ENCODE data around the gene CEP170B. TPM values are rescaled to one million over a fixed set of nuclear protein-coding genes. Genes with fewer than 3 reads are reported as not detected.

The CEP170B gene
- total and polyA plus RNA-seq, 2 donors (not counting 1 experiment from before 2014, with no cell fraction given), result 4.0 to 13.9 TPM

DNA sequence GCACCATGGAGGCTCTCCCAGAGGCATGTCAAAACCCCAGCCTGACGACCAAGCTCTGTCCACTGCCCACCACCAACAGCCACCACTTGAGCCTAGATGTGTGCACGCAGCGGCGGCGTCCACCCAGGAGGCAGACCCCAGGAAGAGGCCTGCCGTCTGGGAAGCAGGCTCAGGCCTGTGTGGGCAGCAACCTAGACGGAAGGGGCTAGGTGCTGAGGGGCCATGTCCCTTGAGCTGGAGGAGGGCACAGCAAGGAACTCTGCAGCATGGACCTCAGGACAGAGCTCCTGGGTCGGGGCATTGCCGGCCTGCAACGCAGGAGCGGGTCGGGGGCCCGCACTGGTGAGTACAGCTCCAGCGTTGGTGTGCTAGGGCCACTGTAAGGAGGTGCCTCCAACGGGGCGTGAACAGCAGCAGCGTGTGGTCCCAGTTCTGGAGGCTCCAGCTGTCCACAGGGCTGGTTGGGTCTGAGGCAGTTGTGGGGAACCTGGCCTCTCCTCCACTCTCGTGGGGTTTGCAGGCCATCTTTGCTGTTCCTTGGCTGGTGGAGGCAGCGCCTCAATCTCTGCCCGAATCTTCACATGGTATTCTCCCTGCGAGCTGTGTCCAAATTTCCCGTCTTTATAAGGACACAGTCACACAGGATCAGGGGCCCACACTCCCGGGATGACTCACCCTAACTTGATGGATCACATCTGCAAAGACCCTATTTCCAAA is 43.7 kb upstream of the CEP170B start:
- TF ChIP-seq EZH2 (IDR thresholded peaks at IDR 0.05; ENCODE audit: low read length, missing control alignments), result no peak
- TF ChIP-seq, protein P1, sequence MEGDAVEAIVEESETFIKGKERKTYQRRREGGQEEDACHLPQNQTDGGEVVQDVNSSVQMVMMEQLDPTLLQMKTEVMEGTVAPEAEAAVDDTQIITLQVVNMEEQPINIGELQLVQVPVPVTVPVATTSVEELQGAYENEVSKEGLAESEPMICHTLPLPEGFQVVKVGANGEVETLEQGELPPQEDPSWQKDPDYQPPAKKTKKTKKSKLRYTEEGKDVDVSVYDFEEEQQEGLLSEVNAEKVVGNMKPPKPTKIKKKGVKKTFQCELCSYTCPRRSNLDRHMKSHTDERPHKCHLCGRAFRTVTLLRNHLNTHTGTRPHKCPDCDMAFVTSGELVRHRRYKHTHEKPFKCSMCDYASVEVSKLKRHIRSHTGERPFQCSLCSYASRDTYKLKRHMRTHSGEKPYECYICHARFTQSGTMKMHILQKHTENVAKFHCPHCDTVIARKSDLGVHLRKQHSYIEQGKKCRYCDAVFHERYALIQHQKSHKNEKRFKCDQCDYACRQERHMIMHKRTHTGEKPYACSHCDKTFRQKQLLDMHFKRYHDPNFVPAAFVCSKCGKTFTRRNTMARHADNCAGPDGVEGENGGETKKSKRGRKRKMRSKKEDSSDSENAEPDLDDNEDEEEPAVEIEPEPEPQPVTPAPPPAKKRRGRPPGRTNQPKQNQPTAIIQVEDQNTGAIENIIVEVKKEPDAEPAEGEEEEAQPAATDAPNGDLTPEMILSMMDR (conservative IDR thresholded peaks at IDR 0.05 in 1 of 2, IDR thresholded peaks at IDR 0.05 in 1 of 2; ENCODE audit: low read depth in 1 of 2, low read length in 2 of 2), result no peak
- Histone ChIP-seq H3K36me3 (ENCODE audit: control insufficient read depth, insufficient read depth, low read length) (no peaks in the 10 kb centered on the region), H3K27me3 (ENCODE audit: control insufficient read depth, insufficient read depth, low read length) (no peaks in the 10 kb centered on the region), H3K79me2 (ENCODE audit: control insufficient read depth, insufficient read depth, low read length) (no peaks in the 10 kb centered on the region), H3K9me3 (ENCODE audit: control insufficient read depth, insufficient read depth, low read depth, low read length) (no peaks in the 10 kb centered on the region), H4K20me1 (ENCODE audit: control insufficient read depth, extremely low read depth, insufficient read depth, low read length) (no peaks in the 10 kb centered on the region), H2AFZ (ENCODE audit: low read length) (no peak overlapping the region), H3K4me2 (ENCODE audit: extremely low read depth, insufficient read depth, low read length) (no peak overlapping the region), H3K4me1 (ENCODE audit: control insufficient read depth, extremely low read depth, insufficient read depth, low read length) (peaks cover 8% of the 10 kb centered on the region), H3K27ac (ENCODE audit: insufficient read depth, low read length) (no peak overlapping the region), H3K9ac (ENCODE audit: insufficient read depth, low read length) (no peak overlapping the region), H3K4me3 (replicated peaks in 1 of 4; ENCODE audit: control extremely low read depth in 1 of 4, insufficient read depth in 1 of 4, low read depth in 3 of 4, low read length in 4 of 4) (no peak overlapping the region)
- peak in 1 of 2 donors; percentile 25 for DNase-seq (ENCODE audit: low read depth in 2 of 2)

DNA sequence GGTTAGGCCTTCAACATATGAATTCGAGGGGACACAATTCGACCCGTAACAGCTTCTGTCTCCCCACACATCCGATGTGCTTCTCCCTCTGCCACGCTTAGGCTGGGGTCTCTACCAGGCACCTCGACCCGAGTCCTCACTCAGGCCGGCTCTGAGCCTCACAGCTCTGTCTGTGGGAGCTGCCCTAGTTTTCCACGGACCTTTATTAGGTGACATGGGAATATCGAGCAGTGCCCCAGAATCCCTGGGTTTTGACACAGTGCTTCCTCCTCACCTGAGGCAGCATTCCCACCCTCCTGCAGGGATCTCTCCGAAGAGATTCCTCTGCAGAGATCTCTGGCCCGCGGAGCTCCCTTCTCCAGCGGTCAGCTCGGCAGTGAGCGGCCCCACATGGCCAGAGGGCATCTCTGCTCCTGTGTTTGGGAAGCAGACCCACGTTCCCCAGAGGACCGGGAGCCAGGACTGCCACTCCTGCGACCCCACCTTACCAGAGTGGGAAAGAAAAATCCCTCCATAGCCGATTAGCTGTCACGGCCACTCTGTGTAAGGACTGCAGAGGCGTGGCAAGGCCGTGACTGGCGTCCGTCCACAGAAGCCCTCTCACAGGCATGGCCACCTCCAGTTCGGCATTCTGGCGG is 43.0 kb upstream of the CEP170B start:
- Histone ChIP-seq H3K9ac (ENCODE audit: insufficient read depth, low read length) (no peak overlapping the region), H3K27me3 (ENCODE audit: control insufficient read depth, insufficient read depth, low read length) (no peaks in the 10 kb centered on the region), H2AFZ (ENCODE audit: low read length) (no peak overlapping the region), H3K4me2 (ENCODE audit: extremely low read depth, insufficient read depth, low read length) (no peak overlapping the region), H3K27ac (ENCODE audit: insufficient read depth, low read length) (no peak overlapping the region), H3K4me1 (ENCODE audit: control insufficient read depth, extremely low read depth, insufficient read depth, low read length) (peaks cover 6% of the 10 kb centered on the region), H3K79me2 (ENCODE audit: control insufficient read depth, insufficient read depth, low read length) (no peaks in the 10 kb centered on the region), H3K9me3 (ENCODE audit: control insufficient read depth, insufficient read depth, low read depth, low read length) (no peaks in the 10 kb centered on the region), H3K36me3 (ENCODE audit: control insufficient read depth, insufficient read depth, low read length) (no peaks in the 10 kb centered on the region), H4K20me1 (ENCODE audit: control insufficient read depth, extremely low read depth, insufficient read depth, low read length) (no peaks in the 10 kb centered on the region), H3K4me3 (replicated peaks in 1 of 4; ENCODE audit: control extremely low read depth in 1 of 4, insufficient read depth in 1 of 4, low read depth in 3 of 4, low read length in 4 of 4) (no peak overlapping the region)
- TF ChIP-seq EZH2 (IDR thresholded peaks at IDR 0.05; ENCODE audit: low read length, missing control alignments), result no peak
- TF ChIP-seq, protein P1 (conservative IDR thresholded peaks at IDR 0.05 in 1 of 2, IDR thresholded peaks at IDR 0.05 in 1 of 2; ENCODE audit: low read depth in 1 of 2, low read length in 2 of 2), result no peak
- no peak for DNase-seq (ENCODE audit: low read depth in 2 of 2)

- no peak for DNase-seq (ENCODE audit: low read depth in 2 of 2)
- Histone ChIP-seq H4K20me1 (ENCODE audit: control insufficient read depth, extremely low read depth, insufficient read depth, low read length) (no peaks in the 10 kb centered on the region), H3K4me2 (ENCODE audit: extremely low read depth, insufficient read depth, low read length) (no peak overlapping the region), H3K9me3 (ENCODE audit: control insufficient read depth, insufficient read depth, low read depth, low read length) (no peaks in the 10 kb centered on the region), H3K27ac (ENCODE audit: insufficient read depth, low read length) (no peak overlapping the region), H3K9ac (ENCODE audit: insufficient read depth, low read length) (no peak overlapping the region), H3K79me2 (ENCODE audit: control insufficient read depth, insufficient read depth, low read length) (no peaks in the 10 kb centered on the region), H3K4me1 (ENCODE audit: control insufficient read depth, extremely low read depth, insufficient read depth, low read length) (peaks cover 7% of the 10 kb centered on the region), H3K27me3 (ENCODE audit: control insufficient read depth, insufficient read depth, low read length) (no peaks in the 10 kb centered on the region), H2AFZ (ENCODE audit: low read length) (no peak overlapping the region), H3K36me3 (ENCODE audit: control insufficient read depth, insufficient read depth, low read length) (no peaks in the 10 kb centered on the region), H3K4me3 (replicated peaks in 1 of 4; ENCODE audit: control extremely low read depth in 1 of 4, insufficient read depth in 1 of 4, low read depth in 3 of 4, low read length in 4 of 4) (no peak overlapping the region)
- TF ChIP-seq, protein P1 (conservative IDR thresholded peaks at IDR 0.05 in 1 of 2, IDR thresholded peaks at IDR 0.05 in 1 of 2; ENCODE audit: low read depth in 1 of 2, low read length in 2 of 2), result no peak
- no peak for TF ChIP-seq EZH2 (IDR thresholded peaks at IDR 0.05; ENCODE audit: low read length, missing control alignments)
These were observed 42.0 kb upstream of the CEP170B start for GRCh38 chr14:104822821-104823615.

Measured in fibroblast of lung (primary cell).